A673 (cell line): ENCODE results near the gene SF3B1. TPM values are rescaled to one million over a fixed set of nuclear protein-coding genes. Genes with fewer than 3 reads are reported as not detected.
A peak's percentile ranks its signal among the peaks of the same experiment; 100 is the strongest.
"Not testable (repeated sequence)": the region's sequence is repeated elsewhere in the genome, so short reads cannot be mapped to it uniquely, and the experiment has no call there.

Experiments
- BruUV-seq: library from RNA; stranded (reverse); fragments of 400-500 nt; replicated peaks from 2 replicates; lab custom pipeline; 2021; lab: Mats Ljungman, UMichigan
- CTCF ChIA-PET: fragments of 300-600 bp; sonication (Branson Sonifier 250); formaldehyde crosslinking; loops from one replicate; lab custom pipeline; 2022; ENCODE audit warnings: antibody characterized with exemption; lab: Charles Lee
- POLR2A ChIA-PET: fragments of 300-600 bp; sonication (Branson Sonifier 250); formaldehyde crosslinking; loops from one replicate; lab custom pipeline; 2022; ENCODE audit warnings: antibody characterized with exemption; ENCODE audit not compliant: low non-redundant PET; lab: Charles Lee
- DNase-seq: peaks from one replicate; pipeline ENCODE4 v3.0.0-alpha.2; 2015; ENCODE audit warnings: low spot score
- H3K27ac ChIP-seq: fragments of 200-600 bp; sonication (generic); 2 replicates; pipeline ENCODE4 v1.5.1; 2016; ENCODE audit warnings: mixed run types, low read depth, mild to moderate bottlenecking, mixed read lengths, antibody characterized with exemption, low read length; ENCODE audit not compliant: poor library complexity, severe bottlenecking
- H3K27me3 ChIP-seq: fragments of 200-600 bp; sonication (generic); replicated peaks from 2 replicates; pipeline ENCODE4 v1.6.1; 2017; ENCODE audit warnings: mixed run types, low read depth, mild to moderate bottlenecking, mixed read lengths, antibody characterized with exemption, low read length; ENCODE audit not compliant: insufficient read depth, poor library complexity
- H3K36me3 ChIP-seq: fragments of 200-600 bp; sonication (generic); 2 replicates; pipeline ENCODE4 v1.6.1; 2016; ENCODE audit warnings: mixed run types, mild to moderate bottlenecking, mixed read lengths, antibody characterized with exemption, low read length; ENCODE audit not compliant: insufficient read depth, poor library complexity, severe bottlenecking
- H3K4me1 ChIP-seq: fragments of 200-600 bp; sonication (generic); 2 replicates; pipeline ENCODE4 v1.6.1; 2017; ENCODE audit warnings: mixed run types, mild to moderate bottlenecking, mixed read lengths, antibody characterized with exemption, low read length; ENCODE audit not compliant: insufficient read depth, poor library complexity, severe bottlenecking
- H3K4me3 ChIP-seq: fragments of 200-600 bp; sonication (generic); 2 replicates; pipeline ENCODE4 v1.5.1; 2016; ENCODE audit warnings: low read depth, mixed run types, mild to moderate bottlenecking, mixed read lengths, low read length; ENCODE audit not compliant: poor library complexity, severe bottlenecking
- H3K9me3 ChIP-seq: fragments of 200-600 bp; sonication (generic); 2 replicates; pipeline ENCODE4 v1.6.1; 2016; ENCODE audit warnings: mixed run types, low read depth, mild to moderate bottlenecking, mixed read lengths, antibody characterized with exemption, low read length; ENCODE audit not compliant: poor library complexity, severe bottlenecking
- CTCF ChIP-seq: fragments of 300-800, 200-600 bp; sonication (generic); conservative IDR thresholded peaks from 2 replicates; pipeline ENCODE4 v1.5.1; 2017; ENCODE audit warnings: low read depth, mild to moderate bottlenecking, antibody characterized with exemption, low read length, moderate library complexity, mixed read lengths
- EZH2 ChIP-seq: fragments of 200-600 bp; sonication (generic); IDR thresholded peaks from 2 replicates; pipeline ENCODE4 v1.6.1; 2017; ENCODE audit warnings: borderline replicate concordance, low read depth, mild to moderate bottlenecking, mixed read lengths, antibody characterized with exemption, low read length; ENCODE audit not compliant: poor library complexity, severe bottlenecking
- intact Hi-C: fragments of 100-400 bp; cut with micrococcal nuclease; formaldehyde crosslinking; loops from one replicate; pipeline ENCODE4 v1.10.0; 2022; ENCODE audit not compliant: unreplicated experiment
- total RNA-seq: library from RNA; stranded (reverse); gene quantifications from 2 replicates; pipeline ENCODE4 v1.2.3, GENCODE V29; 2021

Gene SF3B1
- total RNA-seq, 1 experiment from 2014 or later, result 287 TPM

- H3K27me3 ChIP-seq, result no peaks in the 10 kb centered on the region
- no peak for DNase-seq
- peak overlapping the region; percentile 82 for H3K4me3 ChIP-seq
- no peaks in the 10 kb centered on the region for H3K9me3 ChIP-seq
- ChIA-PET CTCF (interaction anchor here (1.2 kb wide), 1 partner anchor 17 kb away, joined by 3 read pairs; the partner anchor contains the start of gene COQ10B), POLR2A (interaction anchor here (1.0 kb wide), 1 partner anchor 17 kb away, joined by 4 read pairs; no protein-coding TSS in a partner anchor)
- H3K36me3 ChIP-seq, result no peaks in the 10 kb centered on the region
- TSS peak; percentile 95 for BruUV-seq
- TF ChIP-seq CTCF (no peak), EZH2 (no peak)
- peak overlapping the region; percentile 96 for H3K27ac ChIP-seq
- intact Hi-C loops, result no loop called here
- peaks cover 16% of the 10 kb centered on the region for H3K4me1 ChIP-seq
These were observed 981 bp upstream of the SF3B1 start for GRCh38 chr2:197435598-197436420.

GRCh38 chr2:197433780-197434438 lies 919 bp downstream of the SF3B1 start:
- H3K4me3 ChIP-seq, result peak overlapping the region; percentile 82
- intact Hi-C loops, result no loop called here
- peak overlapping the region; percentile 96 for H3K27ac ChIP-seq
- TF ChIP-seq EZH2 (no peak), CTCF (no peak)
- BruUV-seq, result TSS peak; percentile 63
- ChIA-PET POLR2A (no interaction called here), CTCF (no interaction called here)
- no peak for DNase-seq
- peaks cover 4% of the 10 kb centered on the region for H3K36me3 ChIP-seq
- no peaks in the 10 kb centered on the region for H3K27me3 ChIP-seq
- peaks cover 16% of the 10 kb centered on the region for H3K4me1 ChIP-seq
- no peaks in the 10 kb centered on the region for H3K9me3 ChIP-seq

- H3K9me3 ChIP-seq, CTCF ChIA-PET, DNase-seq, H3K27ac ChIP-seq, H3K27me3 ChIP-seq, BruUV-seq, intact Hi-C loops, POLR2A ChIA-PET, H3K36me3 ChIP-seq: not testable (repeated sequence)
- peak overlapping the region; percentile 82 for H3K4me3 ChIP-seq
- H3K4me1 ChIP-seq, result peaks cover 22% of the 10 kb centered on the region
These were observed 2.3 kb downstream of the SF3B1 start for GRCh38 chr2:197432527-197432926.
